Karpas-422 (cell line): ENCODE data around the gene PDCD2. TPM values are rescaled to one million over a fixed set of nuclear protein-coding genes. Genes with fewer than 3 reads are reported as not detected.
"Not testable (repeated sequence)": the region's sequence is repeated elsewhere in the genome, so short reads cannot be mapped to it uniquely, and the experiment has no call there.

ENCODE experiments used
- DNase-seq: peaks from one replicate; pipeline ENCODE4 v3.0.0-alpha.2; 2015
- H2AFZ ChIP-seq: fragments of 200-600 bp; sonication (generic); 2 replicates; pipeline ENCODE4 v1.6.1; 2014; ENCODE audit warnings: antibody characterized with exemption, low read length, mixed read lengths
- H3K27ac ChIP-seq: fragments of 200-600 bp; sonication (generic); 2 replicates; pipeline ENCODE4 v1.5.1; 2014; ENCODE audit warnings: mild to moderate bottlenecking, low read length, moderate library complexity
- H3K27me3 ChIP-seq: fragments of 200-600 bp; sonication (generic); 2 replicates; pipeline ENCODE4 v1.6.1; 2014; ENCODE audit warnings: low read length, mixed read lengths
- H3K36me3 ChIP-seq: fragments of 200-600 bp; sonication (generic); 2 replicates; pipeline ENCODE4 v1.6.1; 2014; ENCODE audit warnings: low read length, mixed read lengths; ENCODE audit not compliant: insufficient read depth
- H3K4me1 ChIP-seq: fragments of 200-600 bp; sonication (generic); 2 replicates; pipeline ENCODE4 v1.6.1; 2014; ENCODE audit warnings: mild to moderate bottlenecking, low read length, mixed read lengths
- H3K4me2 ChIP-seq: fragments of 200-600 bp; sonication (generic); 2 replicates; pipeline ENCODE4 v1.6.1; 2014; ENCODE audit warnings: low read length, low read depth, mild to moderate bottlenecking; ENCODE audit not compliant: poor library complexity, severe bottlenecking
- H3K4me3 ChIP-seq: fragments of 200-600 bp; sonication (generic); 2 replicates; pipeline ENCODE4 v1.5.1; 2014; ENCODE audit warnings: mild to moderate bottlenecking, antibody characterized with exemption, low read length, mixed read lengths
- H3K79me2 ChIP-seq: fragments of 200-600 bp; sonication (generic); 2 replicates; pipeline ENCODE4 v1.6.1; 2014; ENCODE audit warnings: mild to moderate bottlenecking, low read length, mixed read lengths
- H3K9ac ChIP-seq: fragments of 200-600 bp; sonication (generic); 2 replicates; pipeline ENCODE4 v1.6.0; 2014; ENCODE audit warnings: low read length
- H3K9me2 ChIP-seq: fragments of 200-600 bp; sonication (generic), shearing (Covaris generic); replicated peaks from 2 replicates; pipeline ENCODE4 v1.6.0; 2014; ENCODE audit warnings: mild to moderate bottlenecking, low read length, moderate library complexity; ENCODE audit not compliant: insufficient read depth
- H3K9me3 ChIP-seq: fragments of 300-700, 200-600 bp; sonication (generic); 2 replicates; pipeline ENCODE4 v1.6.1; 2014; ENCODE audit warnings: low read length, mixed read lengths
- H4K20me1 ChIP-seq: fragments of 200-600 bp; sonication (generic); 2 replicates; pipeline ENCODE4 v1.6.1; 2014; ENCODE audit warnings: mild to moderate bottlenecking, antibody characterized with exemption, low read length, low read depth; ENCODE audit not compliant: insufficient read depth
- total RNA-seq: library from RNA; depleted of rRNA; stranded (reverse); fragments of >200 nt; shearing (Covaris generic); gene quantifications from 2 replicates; pipeline ENCODE4 v1.2.3, GENCODE V29; 2014; ENCODE audit warnings: low replicate concordance; rRNA removed

The PDCD2 gene
- 167 and 222 TPM in 2 replicates for total RNA-seq

- Histone ChIP-seq H3K27me3 (no peaks in the 10 kb centered on the region), H2AFZ (peak within 1 kb of the TSS; percentile 78; the same call in 1 of the 2 replicates), H3K79me2 (peaks cover 31% of the 10 kb centered on the region), H3K9me3 (no peaks in the 10 kb centered on the region; the same call in 1 of the 2 replicates), H3K9me2 (no peaks in the 10 kb centered on the region), H4K20me1 (no peaks in the 10 kb centered on the region), H3K4me1 (peaks cover 17% of the 10 kb centered on the region), H3K27ac (peak within 1 kb of the TSS; percentile 77), H3K9ac (peak within 1 kb of the TSS; percentile 87), H3K4me3 (peak within 1 kb of the TSS; percentile 95), H3K4me2 (peak within 1 kb of the TSS; percentile 88), H3K36me3 (peaks cover 31% of the 10 kb centered on the region)
- peak; percentile 98 for DNase-seq
Measured at GRCh38 chr6:170584181-170584953, at the start of gene PDCD2. PDCD2 (minus strand) TSS chr6:170584637; CDS start chr6:170584581, 56 bp downstream.

GRCh38 chr6:170616020-170616554 lies 31.6 kb upstream of the PDCD2 start:
- H3K4me2 ChIP-seq, H3K9ac ChIP-seq, H4K20me1 ChIP-seq, H3K27me3 ChIP-seq, H3K4me1 ChIP-seq, H3K27ac ChIP-seq, H3K9me3 ChIP-seq, H3K4me3 ChIP-seq, H3K79me2 ChIP-seq, H3K9me2 ChIP-seq, H2AFZ ChIP-seq, H3K36me3 ChIP-seq, DNase-seq: not testable (repeated sequence)

GRCh38 chr6:170612256-170612804 lies 27.9 kb upstream of the PDCD2 start:
- not testable (repeated sequence) for H3K27me3 ChIP-seq, DNase-seq, H3K9ac ChIP-seq, H3K4me2 ChIP-seq, H3K79me2 ChIP-seq, H3K9me3 ChIP-seq, H2AFZ ChIP-seq, H3K4me3 ChIP-seq, H3K4me1 ChIP-seq, H3K36me3 ChIP-seq, H3K9me2 ChIP-seq, H4K20me1 ChIP-seq, H3K27ac ChIP-seq

DNA sequence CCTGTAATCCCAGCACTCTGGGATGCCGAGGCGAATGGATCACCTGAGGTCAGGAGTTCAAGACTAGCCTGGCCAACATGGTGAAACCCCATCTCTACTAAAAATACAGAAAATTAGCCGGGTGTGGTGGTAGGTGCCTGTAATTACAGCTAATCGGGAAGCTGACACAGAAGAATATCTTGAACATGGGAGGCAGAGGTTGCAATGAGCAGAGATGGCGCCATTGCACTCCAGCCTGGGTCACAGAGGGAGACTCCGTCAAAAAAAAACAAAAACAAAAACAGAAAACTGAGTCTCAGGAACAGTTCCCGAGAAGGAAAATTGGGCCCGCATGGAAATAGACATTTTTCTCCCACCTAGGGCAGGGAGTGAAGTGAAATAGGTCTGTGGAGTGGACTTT lies 24.8 kb upstream of the PDCD2 start:
- DNase-seq, H3K4me3 ChIP-seq, H3K4me1 ChIP-seq, H4K20me1 ChIP-seq, H3K27ac ChIP-seq, H3K9me3 ChIP-seq, H3K36me3 ChIP-seq, H3K9ac ChIP-seq, H2AFZ ChIP-seq, H3K79me2 ChIP-seq, H3K9me2 ChIP-seq, H3K4me2 ChIP-seq, H3K27me3 ChIP-seq: not testable (repeated sequence)

DNA sequence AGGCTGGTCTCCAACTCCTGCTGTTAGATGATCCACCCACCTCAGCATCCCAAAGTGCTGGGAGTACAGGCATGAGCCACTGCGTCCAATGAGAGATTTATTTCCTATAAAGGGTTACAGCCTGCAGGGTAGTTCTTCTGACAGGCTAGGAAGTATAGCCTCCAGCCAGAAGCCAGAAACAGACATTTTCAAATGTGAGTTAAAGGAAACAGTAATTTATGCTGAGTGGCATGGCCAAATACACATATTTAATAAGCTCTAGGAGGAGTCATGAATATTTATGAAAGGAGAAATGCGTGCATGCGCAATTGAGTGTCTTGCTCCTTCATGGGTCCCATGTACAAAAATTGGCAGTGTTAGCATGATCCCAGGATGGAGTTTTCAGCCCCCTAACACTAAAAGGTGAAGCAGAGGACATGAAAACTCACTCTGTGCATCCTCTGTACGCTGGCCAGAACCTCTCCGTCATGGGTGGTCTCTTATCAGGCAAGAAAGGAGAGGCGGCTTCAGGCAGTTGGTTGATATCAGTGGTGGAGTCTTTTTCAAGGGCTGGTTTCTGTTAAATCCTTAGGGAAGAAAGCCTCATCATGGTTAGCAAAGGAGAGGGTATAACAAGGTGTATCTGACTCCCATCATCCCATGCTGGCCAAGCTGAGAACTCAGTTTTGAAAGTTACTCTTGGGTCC lies 21.3 kb upstream of the PDCD2 start:
- no peaks in the 10 kb centered on the region for H3K9me2 ChIP-seq
- no peaks in the 10 kb centered on the region for H3K4me1 ChIP-seq
- H3K9me3 ChIP-seq, result no peaks in the 10 kb centered on the region
- H3K36me3 ChIP-seq, result no peaks in the 10 kb centered on the region
- H3K9ac ChIP-seq, result no peak overlapping the region
- no peak overlapping the region for H2AFZ ChIP-seq
- no peak overlapping the region for H3K27ac ChIP-seq
- no peak for DNase-seq
- no peaks in the 10 kb centered on the region for H3K79me2 ChIP-seq
- no peaks in the 10 kb centered on the region for H4K20me1 ChIP-seq
- H3K4me2 ChIP-seq, result no peak overlapping the region
- H3K27me3 ChIP-seq, result no peaks in the 10 kb centered on the region
- no peak overlapping the region for H3K4me3 ChIP-seq

DNA sequence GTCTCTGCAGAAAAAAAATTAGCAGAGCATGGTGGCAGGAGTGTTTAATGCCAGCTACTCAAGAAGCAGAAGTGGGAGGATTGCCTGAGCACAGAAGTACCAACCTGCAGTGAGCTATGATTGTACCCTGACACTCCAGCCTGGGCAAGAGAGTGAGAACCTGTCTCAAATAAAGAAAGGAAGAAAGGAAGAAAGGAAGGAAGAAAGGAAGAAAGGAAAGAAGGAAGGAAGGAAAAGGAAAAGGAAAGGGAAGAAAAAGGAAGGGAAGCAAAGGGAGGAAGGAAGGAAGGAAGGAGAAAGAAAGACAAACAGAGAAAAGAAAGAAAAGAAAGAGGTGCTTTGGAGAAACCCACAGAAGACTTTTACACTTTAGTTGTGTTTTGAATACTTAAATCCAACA lies 12.8 kb upstream of the PDCD2 start:
- Histone ChIP-seq H3K4me3 (no peak overlapping the region), H3K27me3 (no peaks in the 10 kb centered on the region), H3K79me2 (no peaks in the 10 kb centered on the region), H4K20me1 (no peaks in the 10 kb centered on the region), H2AFZ (no peak overlapping the region), H3K9ac (no peak overlapping the region), H3K4me2 (no peak overlapping the region), H3K4me1 (no peaks in the 10 kb centered on the region), H3K9me3 (peaks cover 3% of the 10 kb centered on the region; the same call in 1 of the 2 replicates), H3K27ac (no peak overlapping the region), H3K36me3 (no peaks in the 10 kb centered on the region), H3K9me2 (no peaks in the 10 kb centered on the region)
- DNase-seq, result no peak

GRCh38 chr6:170596426-170596825 lies 12.0 kb upstream of the PDCD2 start:
- Histone ChIP-seq H3K27ac (no peak overlapping the region), H3K36me3 (no peaks in the 10 kb centered on the region), H3K9me3 (peaks cover 11% of the 10 kb centered on the region)

DNA sequence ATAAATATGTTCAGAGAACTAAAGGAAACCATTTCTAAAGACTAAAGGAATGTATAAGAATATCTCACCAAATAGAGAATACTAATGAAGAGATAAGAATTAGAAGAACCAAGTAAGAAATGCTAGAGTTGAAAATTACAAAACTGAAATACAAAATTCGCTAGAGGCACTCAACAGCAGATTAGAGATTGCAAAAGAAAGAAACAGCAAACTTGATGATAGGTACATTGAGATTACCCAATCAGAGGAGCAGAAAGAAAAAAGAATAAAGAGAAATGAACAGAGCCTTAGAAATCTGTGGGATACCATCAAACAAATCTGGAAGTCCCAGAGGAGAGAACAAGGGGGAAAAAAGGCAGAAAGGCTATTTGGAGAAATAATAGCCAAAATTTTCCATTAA lies 6.3 kb upstream of the PDCD2 start:
- no peak overlapping the region for H3K4me3 ChIP-seq
- peaks cover 21% of the 10 kb centered on the region for H3K9me3 ChIP-seq
- DNase-seq, result no peak
- H3K4me1 ChIP-seq, result peaks cover 2% of the 10 kb centered on the region
- H3K9me2 ChIP-seq, result no peaks in the 10 kb centered on the region
- no peaks in the 10 kb centered on the region for H4K20me1 ChIP-seq
- 0 out of 2 replicates have a peak, but pooled peaks cover 2% of the 10 kb centered on the region for H3K27me3 ChIP-seq
- no peak overlapping the region for H3K27ac ChIP-seq
- H3K4me2 ChIP-seq, result no peak overlapping the region
- H2AFZ ChIP-seq, result no peak overlapping the region
- H3K36me3 ChIP-seq, result no peaks in the 10 kb centered on the region
- no peaks in the 10 kb centered on the region for H3K79me2 ChIP-seq
- H3K9ac ChIP-seq, result no peak overlapping the region

More at GRCh38 chr6:170596426-170596825, 12.0 kb upstream of the PDCD2 start:
- Histone ChIP-seq H3K4me3 (no peak overlapping the region), H3K4me2 (no peak overlapping the region), H4K20me1 (no peaks in the 10 kb centered on the region), H3K9me2 (no peaks in the 10 kb centered on the region), H3K79me2 (no peaks in the 10 kb centered on the region), H3K9ac (no peak overlapping the region), H3K27me3 (no peaks in the 10 kb centered on the region), H2AFZ (no peak overlapping the region), H3K4me1 (no peaks in the 10 kb centered on the region)
- DNase-seq, result no peak
